CD4-positive, alpha-beta T cell treated with Interleukin-6 at 100 ng/mL for 8 hours (primary cell): ENCODE results near the gene ACTR3C.

Experiments
- DNase-seq: peaks from one replicate; pipeline ENCODE4 v3.0.0-alpha.2; 2020; ENCODE audit warnings: mixed read lengths, low spot score

ACTR3C gene

GRCh38 chr7:150358988-150359621 is 35.8 kb upstream of the ACTR3C start:
- DNase-seq: no peak

- DNase-seq: no peak
Observed at GRCh38 chr7:150358433-150358832, 35.1 kb upstream of the ACTR3C start.

GRCh38 chr7:150357771-150358427 is 34.6 kb upstream of the ACTR3C start:
- DNase-seq: no peak

- peak; percentile 76 for DNase-seq
Observed at GRCh38 chr7:150357270-150357669, 33.9 kb upstream of the ACTR3C start.

- DNase-seq: peak; percentile 43
Observed at GRCh38 chr7:150356265-150356897, 33.0 kb upstream of the ACTR3C start.

- no peak for DNase-seq
Observed at GRCh38 chr7:150355666-150356059, 32.3 kb upstream of the ACTR3C start.

GRCh38 chr7:150351587-150352194 is 28.3 kb upstream of the ACTR3C start:
- no peak for DNase-seq

GRCh38 chr7:150346922-150347321 is 23.6 kb upstream of the ACTR3C start:
- no peak for DNase-seq

GRCh38 chr7:150345012-150345411 is 21.7 kb upstream of the ACTR3C start:
- DNase-seq: no peak

- DNase-seq: no peak
Observed at GRCh38 chr7:150344299-150344698, 21.0 kb upstream of the ACTR3C start.

GRCh38 chr7:150343225-150343624 is 19.9 kb upstream of the ACTR3C start:
- DNase-seq: no peak

GRCh38 chr7:150342121-150342408 is 18.7 kb upstream of the ACTR3C start:
- no peak for DNase-seq

- DNase-seq: no peak
Observed at GRCh38 chr7:150341263-150342120, 18.1 kb upstream of the ACTR3C start, which contains the start of gene RARRES2. Gene RARRES2, minus strand, starts transcription at chr7:150341629. Its CDS starts 1,020 bp downstream, at chr7:150340609.

GRCh38 chr7:150340875-150341262 is 17.5 kb upstream of the ACTR3C start:
- no peak for DNase-seq

- no peak for DNase-seq
Observed at GRCh38 chr7:150340024-150340749, 16.8 kb upstream of the ACTR3C start.

GRCh38 chr7:150339409-150339809 is 16.1 kb upstream of the ACTR3C start:
- no peak for DNase-seq

- DNase-seq: no peak
Observed at GRCh38 chr7:150338166-150338829, 15.0 kb upstream of the ACTR3C start.

GRCh38 chr7:150337659-150338081 is 14.3 kb upstream of the ACTR3C start:
- no peak for DNase-seq

- DNase-seq: no peak
Observed at GRCh38 chr7:150337179-150337578, 13.8 kb upstream of the ACTR3C start.

- no peak for DNase-seq
Observed at GRCh38 chr7:150336746-150337145, 13.4 kb upstream of the ACTR3C start.

- no peak for DNase-seq
Observed at GRCh38 chr7:150335774-150336112, 12.4 kb upstream of the ACTR3C start.
